MM.1S (cell line): ENCODE measurements around the gene POC1A.

ENCODE experiments used
- EZH2 ChIP-seq: fragments of 300-600 bp; sonication (generic); optimal IDR thresholded peaks from 2 replicates; pipeline ENCODE3; 2017; ENCODE audit warnings: low read depth, mild to moderate bottlenecking, antibody characterized with exemption, low read length, mixed read lengths
- EZH2phosphoT487 ChIP-seq: fragments of 300-600 bp; sonication (generic); IDR thresholded peaks from 2 replicates; pipeline ENCODE4 v1.6.1; 2018; ENCODE audit warnings: antibody characterized with exemption, low read length
- TF ChIP-seq, protein P1 (sequence below): fragments of 300-600 bp; sonication (generic); IDR thresholded peaks from 2 replicates; pipeline ENCODE4 v1.5.1; 2016; ENCODE audit warnings: antibody characterized with exemption, low read length, mixed read lengths

DNA sequence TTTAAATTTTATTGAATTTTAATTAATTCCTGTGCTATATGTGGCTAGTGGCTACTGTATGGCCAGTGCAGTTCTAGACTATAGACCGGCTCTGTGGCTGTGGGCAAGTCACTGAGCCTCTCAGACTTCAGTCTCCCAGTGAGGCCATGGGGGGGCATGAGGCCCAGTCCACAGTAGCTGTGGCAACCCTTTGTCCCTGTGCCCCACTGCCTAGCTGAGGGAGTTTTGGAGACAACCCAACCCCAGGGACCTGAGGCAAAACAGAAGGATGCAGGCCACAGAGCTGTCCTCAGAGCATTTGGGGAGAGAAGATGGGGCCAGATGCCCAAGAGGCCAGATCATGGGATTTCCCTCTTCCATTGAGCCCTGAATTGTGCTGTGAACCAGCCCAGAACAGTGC, 18.9 kb upstream of the POC1A start:
- TF ChIP-seq, protein P1, sequence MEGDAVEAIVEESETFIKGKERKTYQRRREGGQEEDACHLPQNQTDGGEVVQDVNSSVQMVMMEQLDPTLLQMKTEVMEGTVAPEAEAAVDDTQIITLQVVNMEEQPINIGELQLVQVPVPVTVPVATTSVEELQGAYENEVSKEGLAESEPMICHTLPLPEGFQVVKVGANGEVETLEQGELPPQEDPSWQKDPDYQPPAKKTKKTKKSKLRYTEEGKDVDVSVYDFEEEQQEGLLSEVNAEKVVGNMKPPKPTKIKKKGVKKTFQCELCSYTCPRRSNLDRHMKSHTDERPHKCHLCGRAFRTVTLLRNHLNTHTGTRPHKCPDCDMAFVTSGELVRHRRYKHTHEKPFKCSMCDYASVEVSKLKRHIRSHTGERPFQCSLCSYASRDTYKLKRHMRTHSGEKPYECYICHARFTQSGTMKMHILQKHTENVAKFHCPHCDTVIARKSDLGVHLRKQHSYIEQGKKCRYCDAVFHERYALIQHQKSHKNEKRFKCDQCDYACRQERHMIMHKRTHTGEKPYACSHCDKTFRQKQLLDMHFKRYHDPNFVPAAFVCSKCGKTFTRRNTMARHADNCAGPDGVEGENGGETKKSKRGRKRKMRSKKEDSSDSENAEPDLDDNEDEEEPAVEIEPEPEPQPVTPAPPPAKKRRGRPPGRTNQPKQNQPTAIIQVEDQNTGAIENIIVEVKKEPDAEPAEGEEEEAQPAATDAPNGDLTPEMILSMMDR: no peak
- TF ChIP-seq EZH2 (no peak), EZH2phosphoT487 (no peak)
